ENCODE results near the gene PLEKHJ1. TPM values are rescaled to one million over a fixed set of nuclear protein-coding genes. Genes with fewer than 3 reads are reported as not detected.

PLEKHJ1 gene
- total and polyA plus RNA-seq, 2 of the 13 experiments (the other 11 are each of a cell fraction or from before 2014, with no cell fraction given), result 70.5 to 130 TPM

DNA sequence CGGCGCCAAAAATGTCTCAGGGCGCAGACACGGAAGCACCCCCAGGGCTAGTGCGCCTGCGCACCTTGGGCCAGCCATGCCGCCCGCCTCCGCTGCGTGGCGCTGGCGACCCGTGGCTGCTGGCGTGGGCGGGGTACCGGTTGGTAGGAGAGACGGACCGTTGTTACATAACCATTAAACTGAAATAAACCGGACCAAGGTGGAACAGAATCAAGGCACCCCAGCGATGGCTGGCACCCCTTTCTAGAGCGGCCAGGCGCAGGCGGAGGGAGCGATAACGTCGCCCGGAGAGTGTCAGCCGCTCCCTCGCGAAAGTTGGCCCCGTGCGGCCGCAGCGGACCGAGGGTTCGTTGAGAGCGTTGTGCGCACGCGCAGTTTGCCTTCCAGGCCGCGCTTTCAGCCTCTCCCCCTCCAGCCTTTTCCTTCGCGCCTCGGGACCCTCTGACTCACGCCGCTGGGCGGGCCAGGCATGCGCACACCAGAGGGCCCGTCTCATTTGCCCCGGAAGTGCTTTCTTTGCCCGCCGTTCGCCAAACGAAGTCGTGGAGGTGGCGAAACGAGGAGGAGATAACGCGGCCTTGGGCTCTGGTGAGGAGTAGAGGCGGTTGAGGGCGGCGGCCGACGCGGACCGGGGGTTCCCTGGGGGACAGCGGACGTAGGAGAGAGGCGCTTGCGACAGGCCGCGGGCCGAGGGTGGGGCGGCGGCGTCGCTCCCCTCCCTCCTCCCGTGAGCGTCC, at the start of gene PLEKHJ1, which contains the start of gene SF3A2 (continued):
- TF ChIP-seq, protein P1, sequence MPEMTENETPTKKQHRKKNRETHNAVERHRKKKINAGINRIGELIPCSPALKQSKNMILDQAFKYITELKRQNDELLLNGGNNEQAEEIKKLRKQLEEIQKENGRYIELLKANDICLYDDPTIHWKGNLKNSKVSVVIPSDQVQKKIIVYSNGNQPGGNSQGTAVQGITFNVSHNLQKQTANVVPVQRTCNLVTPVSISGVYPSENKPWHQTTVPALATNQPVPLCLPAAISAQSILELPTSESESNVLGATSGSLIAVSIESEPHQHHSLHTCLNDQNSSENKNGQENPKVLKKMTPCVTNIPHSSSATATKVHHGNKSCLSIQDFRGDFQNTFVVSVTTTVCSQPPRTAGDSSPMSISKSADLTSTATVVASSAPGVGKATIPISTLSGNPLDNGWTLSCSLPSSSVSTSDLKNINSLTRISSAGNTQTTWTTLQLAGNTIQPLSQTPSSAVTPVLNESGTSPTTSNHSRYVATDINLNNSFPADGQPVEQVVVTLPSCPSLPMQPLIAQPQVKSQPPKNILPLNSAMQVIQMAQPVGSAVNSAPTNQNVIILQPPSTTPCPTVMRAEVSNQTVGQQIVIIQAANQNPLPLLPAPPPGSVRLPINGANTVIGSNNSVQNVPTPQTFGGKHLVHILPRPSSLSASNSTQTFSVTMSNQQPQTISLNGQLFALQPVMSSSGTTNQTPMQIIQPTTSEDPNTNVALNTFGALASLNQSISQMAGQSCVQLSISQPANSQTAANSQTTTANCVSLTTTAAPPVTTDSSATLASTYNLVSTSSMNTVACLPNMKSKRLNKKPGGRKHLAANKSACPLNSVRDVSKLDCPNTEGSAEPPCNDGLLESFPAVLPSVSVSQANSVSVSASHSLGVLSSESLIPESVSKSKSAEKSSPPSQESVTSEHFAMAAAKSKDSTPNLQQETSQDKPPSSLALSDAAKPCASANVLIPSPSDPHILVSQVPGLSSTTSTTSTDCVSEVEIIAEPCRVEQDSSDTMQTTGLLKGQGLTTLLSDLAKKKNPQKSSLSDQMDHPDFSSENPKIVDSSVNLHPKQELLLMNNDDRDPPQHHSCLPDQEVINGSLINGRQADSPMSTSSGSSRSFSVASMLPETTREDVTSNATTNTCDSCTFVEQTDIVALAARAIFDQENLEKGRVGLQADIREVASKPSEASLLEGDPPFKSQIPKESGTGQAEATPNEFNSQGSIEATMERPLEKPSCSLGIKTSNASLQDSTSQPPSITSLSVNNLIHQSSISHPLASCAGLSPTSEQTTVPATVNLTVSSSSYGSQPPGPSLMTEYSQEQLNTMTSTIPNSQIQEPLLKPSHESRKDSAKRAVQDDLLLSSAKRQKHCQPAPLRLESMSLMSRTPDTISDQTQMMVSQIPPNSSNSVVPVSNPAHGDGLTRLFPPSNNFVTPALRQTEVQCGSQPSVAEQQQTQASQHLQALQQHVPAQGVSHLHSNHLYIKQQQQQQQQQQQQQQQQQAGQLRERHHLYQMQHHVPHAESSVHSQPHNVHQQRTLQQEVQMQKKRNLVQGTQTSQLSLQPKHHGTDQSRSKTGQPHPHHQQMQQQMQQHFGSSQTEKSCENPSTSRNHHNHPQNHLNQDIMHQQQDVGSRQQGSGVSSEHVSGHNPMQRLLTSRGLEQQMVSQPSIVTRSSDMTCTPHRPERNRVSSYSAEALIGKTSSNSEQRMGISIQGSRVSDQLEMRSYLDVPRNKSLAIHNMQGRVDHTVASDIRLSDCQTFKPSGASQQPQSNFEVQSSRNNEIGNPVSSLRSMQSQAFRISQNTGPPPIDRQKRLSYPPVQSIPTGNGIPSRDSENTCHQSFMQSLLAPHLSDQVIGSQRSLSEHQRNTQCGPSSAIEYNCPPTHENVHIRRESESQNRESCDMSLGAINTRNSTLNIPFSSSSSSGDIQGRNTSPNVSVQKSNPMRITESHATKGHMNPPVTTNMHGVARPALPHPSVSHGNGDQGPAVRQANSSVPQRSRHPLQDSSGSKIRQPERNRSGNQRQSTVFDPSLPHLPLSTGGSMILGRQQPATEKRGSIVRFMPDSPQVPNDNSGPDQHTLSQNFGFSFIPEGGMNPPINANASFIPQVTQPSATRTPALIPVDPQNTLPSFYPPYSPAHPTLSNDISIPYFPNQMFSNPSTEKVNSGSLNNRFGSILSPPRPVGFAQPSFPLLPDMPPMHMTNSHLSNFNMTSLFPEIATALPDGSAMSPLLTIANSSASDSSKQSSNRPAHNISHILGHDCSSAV (CRISPR knock-in tag; IDR thresholded peaks at IDR 0.05; ENCODE audit: borderline replicate concordance), result peak; percentile 68; the same call in 1 of the 2 replicates
- no peak for TF ChIP-seq RORA (CRISPR knock-in tag; IDR thresholded peaks at IDR 0.05)
- TF ChIP-seq ZNF550 (CRISPR knock-in tag; IDR thresholded peaks at IDR 0.05; ENCODE audit: borderline replicate concordance), result no peak; the same call in 1 of the 2 replicates
- TF ChIP-seq SALL2 (CRISPR knock-in tag; IDR thresholded peaks at IDR 0.05), result peak; percentile 91; the same call in 1 of the 2 replicates
- no peak for TF ChIP-seq ARNT (IDR thresholded peaks at IDR 0.05)
- TF ChIP-seq MEIS2 (CRISPR knock-in tag; IDR thresholded peaks at IDR 0.05), result peak; percentile 72
- peak; percentile 82; the same call in 1 of the 2 replicates for TF ChIP-seq ZNF343 (CRISPR knock-in tag; IDR thresholded peaks at IDR 0.05)
- no peak for TF ChIP-seq RAD51 (IDR thresholded peaks at IDR 0.05; ENCODE audit: borderline replicate concordance)
- peak; percentile 88 for TF ChIP-seq GMEB1 (CRISPR knock-in tag; IDR thresholded peaks at IDR 0.05; ENCODE audit: borderline replicate concordance)
- TF ChIP-seq KMT2A (CRISPR knock-in tag; IDR thresholded peaks at IDR 0.05), result peak; percentile 87
- peak; percentile 88 for TF ChIP-seq ZNF792 (CRISPR knock-in tag; IDR thresholded peaks at IDR 0.05)
- peak; percentile 53; the same call in 1 of the 2 replicates for TF ChIP-seq ZC3H4 (CRISPR knock-in tag; IDR thresholded peaks at IDR 0.05; ENCODE audit: borderline replicate concordance)
- TF ChIP-seq LCORL (IDR thresholded peaks at IDR 0.05), result no peak
- TF ChIP-seq LCORL (CRISPR knock-in tag; IDR thresholded peaks at IDR 0.05), result peak; percentile 88
- TF ChIP-seq ZNF563 (CRISPR knock-in tag; IDR thresholded peaks at IDR 0.05), result peak; percentile 98
- TF ChIP-seq MEF2D (CRISPR knock-in tag; IDR thresholded peaks at IDR 0.05), result peak; percentile 95
- TF ChIP-seq, protein P2, sequence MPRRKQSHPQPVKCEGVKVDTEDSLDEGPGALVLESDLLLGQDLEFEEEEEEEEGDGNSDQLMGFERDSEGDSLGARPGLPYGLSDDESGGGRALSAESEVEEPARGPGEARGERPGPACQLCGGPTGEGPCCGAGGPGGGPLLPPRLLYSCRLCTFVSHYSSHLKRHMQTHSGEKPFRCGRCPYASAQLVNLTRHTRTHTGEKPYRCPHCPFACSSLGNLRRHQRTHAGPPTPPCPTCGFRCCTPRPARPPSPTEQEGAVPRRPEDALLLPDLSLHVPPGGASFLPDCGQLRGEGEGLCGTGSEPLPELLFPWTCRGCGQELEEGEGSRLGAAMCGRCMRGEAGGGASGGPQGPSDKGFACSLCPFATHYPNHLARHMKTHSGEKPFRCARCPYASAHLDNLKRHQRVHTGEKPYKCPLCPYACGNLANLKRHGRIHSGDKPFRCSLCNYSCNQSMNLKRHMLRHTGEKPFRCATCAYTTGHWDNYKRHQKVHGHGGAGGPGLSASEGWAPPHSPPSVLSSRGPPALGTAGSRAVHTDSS (CRISPR knock-in tag; conservative IDR thresholded peaks at IDR 0.05), result peak; percentile 60; the same call in 1 of the 2 replicates
- TF ChIP-seq ZNF546 (CRISPR knock-in tag; conservative IDR thresholded peaks at IDR 0.05), result peak; percentile 97
- TF ChIP-seq ZFP62 (CRISPR knock-in tag; IDR thresholded peaks at IDR 0.05), result no peak
- peak; percentile 53 for TF ChIP-seq AGO1 (IDR thresholded peaks at IDR 0.05; ENCODE audit: low read depth, low read length, poor library complexity, severe bottlenecking)
